Lung (tissue), 12 donors: ENCODE data around the gene ATP2B3. TPM values are rescaled to one million over a fixed set of nuclear protein-coding genes. Genes with fewer than 3 reads are reported as not detected.

Source experiments
- ATAC-seq: fragments of 200-7000 bp; cut with Tn5 transposase; one replicate; pipeline ENCODE4 v1.9.1; 2020; ENCODE audit warnings: moderate number of reproducible peaks; ENCODE audit not compliant: insufficient read depth, low FRiP score
- DNase-seq, 3 donors: peaks; one replicate each; pipeline ENCODE4 v3.0.0-alpha.2; 2013 to 2017
- H3K27ac ChIP-seq, 2 donors: one replicate each; pipeline ENCODE4 v1.5.1; 2013; ENCODE audit warnings: mild to moderate bottlenecking in 2 of 2, moderate library complexity in 2 of 2, control low read depth in 1 of 2, inconsistent platforms in 1 of 2, low read depth in 1 of 2, low read length in 1 of 2
- H3K27me3 ChIP-seq, 3 donors: one replicate each; pipeline ENCODE4 v1.5.1; 2013; ENCODE audit warnings: low read length in 2 of 3; ENCODE audit not compliant: control insufficient read depth in 3 of 3, insufficient read depth in 3 of 3
- H3K36me3 ChIP-seq, 4 donors: one replicate each; pipeline ENCODE4 v1.5.1; 2013; ENCODE audit warnings: low read length in 4 of 4, mild to moderate bottlenecking in 1 of 4, moderate library complexity in 1 of 4; ENCODE audit not compliant: control insufficient read depth in 4 of 4, insufficient read depth in 4 of 4
- H3K4me1 ChIP-seq, 5 donors: one replicate each; pipeline ENCODE4 v1.5.1; 2013; ENCODE audit warnings: low read length in 5 of 5, mild to moderate bottlenecking in 2 of 5, moderate library complexity in 1 of 5; ENCODE audit not compliant: control insufficient read depth in 5 of 5, insufficient read depth in 5 of 5
- H3K4me3 ChIP-seq: one replicate; pipeline ENCODE4 v1.5.1; 2013; ENCODE audit warnings: mild to moderate bottlenecking, control low read depth, moderate library complexity
- H3K9ac ChIP-seq, 2 donors: one replicate each; pipeline ENCODE4 v1.5.1; 2013; ENCODE audit warnings: low read length in 2 of 2, control low read depth in 1 of 2; ENCODE audit not compliant: insufficient read depth in 1 of 2
- H3K9me3 ChIP-seq, 4 donors: one replicate each; pipeline ENCODE4 v1.5.1; 2013; ENCODE audit warnings: low read length in 3 of 4, mild to moderate bottlenecking in 1 of 4, moderate library complexity in 1 of 4; ENCODE audit not compliant: control insufficient read depth in 4 of 4, insufficient read depth in 3 of 4
- WGBS, 2 donors: extraction: QIAGEN DNeasy Blood & Tissue Kit; methylation state at CpG; one replicate each; pipeline ENCODE4 v1.1.7; 2013; 5-methylcytosine and 5-hydroxymethylcytosine counted together
- polyA plus RNA-seq, 2 donors: library from polyadenylated mRNA; stranded (reverse); fragments of 200-250 nt; gene quantifications; one replicate each; pipeline ENCODE4 v1.2.1, GENCODE V29; 2013
- total RNA-seq, 2 donors: library from RNA; depleted of rRNA in 1 of 2; stranded (reverse); fragments of >200 nt in 1 of 2; gene quantifications; one replicate each; pipeline ENCODE4 v1.2.1, GENCODE V29; 2014 to 2021
- TF ChIP-seq, protein P1 (sequence below): IDR thresholded peaks from 2 replicates; pipeline ENCODE4 v1.5.1; 2012; ENCODE audit warnings: mild to moderate bottlenecking; ENCODE audit errors: control extremely low read depth, extremely low read depth
- donor health status: control.
- donor health status: control.
- donor health status: Bipolar disorder and iron deficiency.
- donor health status: healthy.
- donor health status: DM: yes; HTN: yes; CAD: no.

ATP2B3 gene
- total and polyA plus RNA-seq, 4 donors, result 0.21 to 0.54 TPM; not detected in 2

DNA sequence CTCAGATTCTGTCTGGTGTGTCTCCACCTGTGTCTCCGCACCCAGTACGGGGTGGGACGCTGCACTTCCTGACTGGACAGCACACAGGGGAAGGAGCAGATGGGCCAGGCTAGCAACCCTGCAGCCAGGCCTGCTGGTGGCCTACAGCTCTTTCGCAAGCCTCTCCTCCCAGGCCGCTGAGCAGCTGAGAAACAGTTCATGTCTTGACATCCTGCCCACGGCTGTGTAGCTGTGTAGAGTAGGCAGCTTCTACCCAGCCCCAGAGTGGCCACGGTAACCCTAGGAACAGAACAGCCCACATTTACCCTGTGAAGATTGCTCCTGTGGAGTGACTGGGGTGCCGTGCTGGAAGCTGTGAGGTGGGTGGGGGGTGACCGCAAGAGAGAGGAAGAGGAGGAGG is 42.6 kb downstream of the ATP2B3 start:
- no peaks in the 10 kb centered on the region for H3K36me3 ChIP-seq
- H3K27me3 ChIP-seq, result no peaks in the 10 kb centered on the region
- no peak overlapping the region for H3K27ac ChIP-seq
- no peak overlapping the region for H3K4me3 ChIP-seq
- H3K9ac ChIP-seq, result no peak overlapping the region
- ATAC-seq (no peak), DNase-seq (peak in 2 of 3 donors; percentile 11 to 39)
- H3K4me1 ChIP-seq, result no peaks in the 10 kb centered on the region
- H3K9me3 ChIP-seq, result peaks cover 0 to 2% (median 0%) of the 10 kb centered on the region in 4 donors
- TF ChIP-seq, protein P1, sequence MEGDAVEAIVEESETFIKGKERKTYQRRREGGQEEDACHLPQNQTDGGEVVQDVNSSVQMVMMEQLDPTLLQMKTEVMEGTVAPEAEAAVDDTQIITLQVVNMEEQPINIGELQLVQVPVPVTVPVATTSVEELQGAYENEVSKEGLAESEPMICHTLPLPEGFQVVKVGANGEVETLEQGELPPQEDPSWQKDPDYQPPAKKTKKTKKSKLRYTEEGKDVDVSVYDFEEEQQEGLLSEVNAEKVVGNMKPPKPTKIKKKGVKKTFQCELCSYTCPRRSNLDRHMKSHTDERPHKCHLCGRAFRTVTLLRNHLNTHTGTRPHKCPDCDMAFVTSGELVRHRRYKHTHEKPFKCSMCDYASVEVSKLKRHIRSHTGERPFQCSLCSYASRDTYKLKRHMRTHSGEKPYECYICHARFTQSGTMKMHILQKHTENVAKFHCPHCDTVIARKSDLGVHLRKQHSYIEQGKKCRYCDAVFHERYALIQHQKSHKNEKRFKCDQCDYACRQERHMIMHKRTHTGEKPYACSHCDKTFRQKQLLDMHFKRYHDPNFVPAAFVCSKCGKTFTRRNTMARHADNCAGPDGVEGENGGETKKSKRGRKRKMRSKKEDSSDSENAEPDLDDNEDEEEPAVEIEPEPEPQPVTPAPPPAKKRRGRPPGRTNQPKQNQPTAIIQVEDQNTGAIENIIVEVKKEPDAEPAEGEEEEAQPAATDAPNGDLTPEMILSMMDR, result no peak
- WGBS, 2 donors, result 14 to 54% methylated on average over 6 to 9 of the region's 9 CpGs

DNA sequence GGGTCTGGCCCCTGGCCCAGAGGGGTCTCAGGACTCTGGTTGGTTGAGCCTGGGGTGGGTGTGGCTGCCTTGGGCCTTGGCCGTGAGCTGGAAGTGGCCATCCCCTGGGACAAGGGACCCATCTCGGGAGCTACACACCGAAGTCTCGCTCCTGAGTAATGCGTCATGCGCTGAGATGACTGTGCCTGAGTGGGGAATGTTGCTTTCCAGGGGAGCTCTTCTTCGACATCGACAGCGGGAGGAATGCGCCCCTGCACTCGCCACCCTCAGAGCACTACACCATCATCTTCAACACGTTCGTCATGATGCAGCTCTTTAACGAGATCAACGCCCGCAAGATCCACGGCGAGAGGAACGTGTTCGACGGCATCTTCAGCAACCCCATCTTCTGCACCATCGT is 43.0 kb downstream of the ATP2B3 start:
- 88 to 90% methylated on average over 21 to 22 of the region's 22 CpGs for WGBS, 2 donors
- Histone ChIP-seq H3K9ac (no peak overlapping the region), H3K27me3 (no peaks in the 10 kb centered on the region)

DNA sequence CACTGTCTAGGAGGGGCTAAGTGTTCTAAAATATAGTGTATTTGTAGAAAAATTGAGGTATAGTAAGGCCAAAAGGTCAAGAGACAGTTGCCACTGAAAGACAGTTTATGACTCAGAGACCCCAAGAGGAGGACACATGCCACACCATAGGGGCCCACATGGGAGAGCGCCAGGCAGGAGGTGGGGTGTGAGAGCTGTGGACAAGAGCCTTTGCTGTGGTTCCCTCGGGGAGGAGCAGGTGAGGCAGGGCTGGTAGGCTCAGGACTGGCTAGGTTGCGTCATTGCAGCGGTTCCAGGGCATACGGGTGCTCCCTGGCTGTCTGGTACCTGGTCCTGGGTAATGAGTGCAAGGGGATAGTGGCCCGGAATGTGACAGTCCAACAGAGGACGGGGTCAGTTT is 43.9 kb downstream of the ATP2B3 start:
- peaks cover 0 to 2% (median 0%) of the 10 kb centered on the region in 4 donors for H3K9me3 ChIP-seq
- DNase-seq, result no peak
- no peaks in the 10 kb centered on the region for H3K27me3 ChIP-seq
- no peaks in the 10 kb centered on the region for H3K36me3 ChIP-seq
- ATAC-seq, result no peak
- H3K27ac ChIP-seq, result no peak overlapping the region
- no peaks in the 10 kb centered on the region for H3K4me1 ChIP-seq
- TF ChIP-seq, protein P1, result no peak
- H3K9ac ChIP-seq, result no peak overlapping the region
- WGBS, 2 donors, result 68 to 75% methylated on average over 7 of the region's 7 CpGs
- no peak overlapping the region for H3K4me3 ChIP-seq

More for the DNA sequence above, 43.0 kb downstream of the ATP2B3 start:
- ATAC-seq, result no peak
- Histone ChIP-seq H3K4me1 (no peaks in the 10 kb centered on the region), H3K9me3 (peaks cover 0 to 2% (median 0%) of the 10 kb centered on the region in 4 donors), H3K4me3 (no peak overlapping the region), H3K27ac (no peak overlapping the region), H3K36me3 (no peaks in the 10 kb centered on the region)
- no peak for DNase-seq
- TF ChIP-seq, protein P1, result no peak

DNA sequence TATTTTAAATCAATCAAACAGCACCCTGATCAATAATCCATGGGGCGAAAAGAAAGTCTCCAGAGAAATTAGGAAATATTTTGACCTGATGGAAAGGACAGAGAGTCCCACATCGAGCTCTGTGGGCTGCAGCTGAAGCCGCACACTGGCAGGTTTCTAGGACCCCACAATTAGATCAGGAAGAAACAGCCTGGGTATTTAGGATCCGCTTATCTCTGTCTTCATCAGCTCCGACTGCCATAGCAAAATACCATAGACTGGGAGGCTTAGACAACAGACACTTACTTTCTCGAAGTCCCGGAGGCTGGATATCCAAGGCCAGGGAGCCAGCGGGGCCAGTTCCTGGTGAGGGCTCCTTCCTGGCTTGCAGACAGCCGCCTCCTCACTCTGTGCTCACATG is 45.1 kb downstream of the ATP2B3 start:
- Histone ChIP-seq H3K4me3 (no peak overlapping the region), H3K27me3 (no peaks in the 10 kb centered on the region), H3K9ac (no peak overlapping the region), H3K36me3 (no peaks in the 10 kb centered on the region), H3K27ac (no peak overlapping the region), H3K4me1 (no peaks in the 10 kb centered on the region), H3K9me3 (peaks cover 0 to 2% (median 0%) of the 10 kb centered on the region in 4 donors)
- ATAC-seq (no peak), DNase-seq (no peak)
- TF ChIP-seq, protein P1, result no peak
- WGBS, 2 donors, result 88 to 96% methylated on average over 9 of the region's 9 CpGs
